BLaER1 treated with 17β-estradiol and CSF1 and Interleukin-3, amounts not matched to agents 10 nM and 100 nM (cell line): ENCODE results near the gene ADCYAP1.

Source experiments
- H3K27ac ChIP-seq, 11 experiments: shearing (Covaris generic); formaldehyde crosslinking; 2 replicates each; pipeline ENCODE4 v1.8.1; 2022
- H3K27me3 ChIP-seq, 11 experiments: shearing (Covaris generic); formaldehyde crosslinking; 2 replicates each; pipeline ENCODE4 v1.8.1; 2022
- H3K36me3 ChIP-seq, 11 experiments: shearing (Covaris generic); formaldehyde crosslinking; 2 replicates each; pipeline ENCODE4 v1.8.1; 2022
- H3K4me1 ChIP-seq, 10 experiments: shearing (Covaris generic); formaldehyde crosslinking; 2 replicates each; pipeline ENCODE4 v1.8.1; 2022
- H3K4me2 ChIP-seq, 11 experiments: shearing (Covaris generic); formaldehyde crosslinking; 2 replicates each; pipeline ENCODE4 v1.8.1; 2022
- H3K4me3 ChIP-seq, 10 experiments: shearing (Covaris generic); formaldehyde crosslinking; 2 replicates each; pipeline ENCODE4 v1.8.1; 2022
- H3K9ac ChIP-seq, 11 experiments: shearing (Covaris generic); formaldehyde crosslinking; 2 replicates each; pipeline ENCODE4 v1.8.1; 2022
- H3K9me3 ChIP-seq, 11 experiments: shearing (Covaris generic); formaldehyde crosslinking; replicated peaks in 1 of 11; 2 replicates each; pipeline ENCODE4 v1.8.1; 2022
- H4K20me1 ChIP-seq, 11 experiments: shearing (Covaris generic); formaldehyde crosslinking; 2 replicates each; pipeline ENCODE4 v1.8.1; 2022
- Cebpa-rat ChIP-seq, 11 experiments: shearing (Covaris generic); IDR thresholded peaks; 2 replicates each; pipeline ENCODE4 v1.8.1; 2022

The ADCYAP1 gene

GRCh38 chr18:907115-907884 is 2.6 kb downstream of the ADCYAP1 start:
- H4K20me1 ChIP-seq: no peaks in the 10 kb centered on the region
- no peaks in the 10 kb centered on the region for H3K36me3 ChIP-seq
- no peak overlapping the region for H3K27ac ChIP-seq
- no peak overlapping the region for H3K9ac ChIP-seq
- H3K4me2 ChIP-seq: no peak overlapping the region
- TF ChIP-seq Cebpa-rat (IDR thresholded peaks at IDR 0.05): no peak
- peaks cover 4 to 19% (median 9%) of the 10 kb centered on the region in 10 experiments; a peak in 15 of 20 replicates for H3K4me1 ChIP-seq
- H3K27me3 ChIP-seq: no peaks in the 10 kb centered on the region
- peaks cover 52 to 55% (median 53%) of the 10 kb centered on the region in 11 experiments for H3K9me3 ChIP-seq
- H3K4me3 ChIP-seq: no peak overlapping the region

DNA sequence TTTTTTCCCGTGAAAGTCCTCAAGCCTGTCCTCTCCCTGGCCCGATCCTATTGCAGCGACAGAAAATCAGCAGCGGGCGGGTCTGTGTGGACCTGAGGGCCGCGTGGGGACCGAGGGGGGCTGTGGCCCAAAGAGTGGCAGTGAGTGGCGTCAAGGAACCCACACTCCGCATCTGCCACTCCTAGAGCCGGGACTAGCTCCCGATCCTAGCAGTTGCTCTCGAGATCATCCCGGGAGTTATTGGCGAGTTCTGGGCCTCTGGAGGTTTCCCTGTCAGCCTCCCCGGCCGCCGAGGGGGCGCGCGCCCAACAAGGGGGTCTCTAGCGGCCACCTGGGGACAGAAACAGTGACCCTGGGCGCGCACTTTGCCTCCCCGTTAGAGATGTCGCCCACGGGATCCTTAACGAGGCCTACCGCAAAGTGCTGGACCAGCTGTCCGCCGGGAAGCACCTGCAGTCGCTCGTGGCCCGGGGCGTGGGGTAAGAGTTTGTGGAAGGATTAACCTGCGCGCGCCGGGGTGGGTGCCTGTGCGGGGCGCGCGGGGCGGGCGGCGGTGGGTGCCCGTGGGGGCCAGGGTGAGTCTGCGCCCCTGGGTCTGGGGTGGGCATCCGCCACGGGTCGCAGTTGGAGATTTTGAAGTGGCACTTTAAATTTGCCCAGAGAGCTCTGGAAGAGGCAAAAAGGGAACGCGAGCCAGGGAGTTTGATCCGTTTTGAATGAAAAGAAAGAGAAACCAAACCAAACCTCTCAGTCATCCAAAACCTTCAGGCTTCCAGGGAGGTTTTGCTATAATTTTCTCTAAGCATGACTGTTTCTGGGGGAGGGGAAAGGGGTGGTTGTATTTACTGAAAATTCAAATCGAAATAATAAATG is 3.5 kb downstream of the ADCYAP1 start:
- no peak for TF ChIP-seq Cebpa-rat (IDR thresholded peaks at IDR 0.05)
- no peak overlapping the region for H3K4me2 ChIP-seq
- peaks cover 52 to 55% (median 53%) of the 10 kb centered on the region in 11 experiments for H3K9me3 ChIP-seq
- no peak overlapping the region for H3K4me3 ChIP-seq
- no peaks in the 10 kb centered on the region for H3K27me3 ChIP-seq
- H4K20me1 ChIP-seq: no peaks in the 10 kb centered on the region
- H3K27ac ChIP-seq: no peak overlapping the region
- H3K4me1 ChIP-seq: peaks cover 0 to 13% (median under 1%) of the 10 kb centered on the region in 10 experiments; a peak in 9 of 20 replicates
- no peaks in the 10 kb centered on the region for H3K36me3 ChIP-seq
- no peak overlapping the region for H3K9ac ChIP-seq

- Histone ChIP-seq H3K9me3 (peaks cover 52 to 55% (median 53%) of the 10 kb centered on the region in 11 experiments), H3K36me3 (no peaks in the 10 kb centered on the region), H3K9ac (no peak overlapping the region), H3K27ac (no peak overlapping the region), H3K4me3 (no peak overlapping the region), H3K27me3 (no peaks in the 10 kb centered on the region), H4K20me1 (no peaks in the 10 kb centered on the region), H3K4me1 (peaks cover 0 to 13% (median 0%) of the 10 kb centered on the region in 10 experiments; a peak in 3 of 20 replicates), H3K4me2 (no peak overlapping the region)
- no peak for TF ChIP-seq Cebpa-rat (IDR thresholded peaks at IDR 0.05)
Observed at GRCh38 chr18:908758-909724, 4.4 kb downstream of the ADCYAP1 start.

DNA sequence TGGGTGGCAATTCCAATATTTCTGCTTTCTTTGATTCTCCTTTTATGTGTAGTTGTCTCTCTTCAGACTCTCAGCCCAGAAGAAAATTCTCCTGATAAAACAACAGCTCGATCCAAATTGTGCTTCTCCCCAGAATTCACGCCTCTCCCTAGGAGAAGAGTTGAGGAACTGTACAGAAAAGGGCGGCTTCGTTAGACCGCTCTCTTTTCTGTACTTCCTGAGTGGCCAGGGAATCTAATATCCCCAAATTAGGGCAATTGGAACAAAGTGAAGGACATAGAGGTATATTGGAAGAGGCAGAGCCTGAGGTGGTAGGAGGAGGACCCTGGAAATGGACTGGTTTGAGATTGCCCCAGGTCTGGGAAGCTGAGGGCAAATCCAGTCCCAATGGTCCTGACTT is 5.6 kb downstream of the ADCYAP1 start:
- H4K20me1 ChIP-seq: no peaks in the 10 kb centered on the region
- no peak overlapping the region for H3K27ac ChIP-seq
- H3K36me3 ChIP-seq: no peaks in the 10 kb centered on the region
- peak overlapping the region in 2 of 11 experiments; percentile 3 to 32; a peak in 2 of 22 replicates for H3K4me2 ChIP-seq
- H3K4me3 ChIP-seq: no peak overlapping the region
- TF ChIP-seq Cebpa-rat (IDR thresholded peaks at IDR 0.05): no peak
- H3K27me3 ChIP-seq: no peaks in the 10 kb centered on the region
- H3K4me1 ChIP-seq: peaks cover 0 to 13% (median 0%) of the 10 kb centered on the region in 10 experiments; a peak in 3 of 20 replicates
- H3K9ac ChIP-seq: no peak overlapping the region
- H3K9me3 ChIP-seq: peaks cover 42 to 50% (median 43%) of the 10 kb centered on the region in 11 experiments

DNA sequence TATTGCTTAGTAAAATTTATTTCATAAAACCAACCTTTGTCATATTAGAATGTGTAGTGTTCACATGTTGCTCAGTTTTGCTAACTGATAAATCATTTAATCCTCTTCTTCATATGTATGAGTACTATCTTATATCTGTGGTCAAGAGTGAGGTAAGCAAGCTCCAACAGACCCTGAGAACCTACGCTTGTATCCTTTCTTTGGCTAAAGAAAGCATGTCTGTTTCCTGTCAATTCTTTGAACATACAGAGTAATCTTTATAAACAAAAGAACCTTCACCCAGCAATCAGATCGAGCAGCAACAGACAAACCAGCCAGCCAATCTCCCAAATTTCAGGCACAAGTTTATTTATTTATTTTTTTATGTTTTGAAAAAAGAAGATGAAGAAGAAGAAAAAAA is 6.4 kb downstream of the ADCYAP1 start:
- peaks cover 34 to 42% (median 35%) of the 10 kb centered on the region in 11 experiments for H3K9me3 ChIP-seq
- no peak for TF ChIP-seq Cebpa-rat (IDR thresholded peaks at IDR 0.05)
- H3K4me2 ChIP-seq: peak overlapping the region in 4 of 11 experiments; percentile 2 to 32 (median 8); a peak in 4 of 22 replicates
- H3K4me1 ChIP-seq: peaks cover 0 to 14% (median under 1%) of the 10 kb centered on the region in 10 experiments; a peak in 6 of 20 replicates
- H3K27ac ChIP-seq: no peak overlapping the region
- no peak overlapping the region for H3K9ac ChIP-seq
- H3K4me3 ChIP-seq: no peak overlapping the region
- no peaks in the 10 kb centered on the region for H3K27me3 ChIP-seq
- no peaks in the 10 kb centered on the region for H4K20me1 ChIP-seq
- no peaks in the 10 kb centered on the region for H3K36me3 ChIP-seq

DNA sequence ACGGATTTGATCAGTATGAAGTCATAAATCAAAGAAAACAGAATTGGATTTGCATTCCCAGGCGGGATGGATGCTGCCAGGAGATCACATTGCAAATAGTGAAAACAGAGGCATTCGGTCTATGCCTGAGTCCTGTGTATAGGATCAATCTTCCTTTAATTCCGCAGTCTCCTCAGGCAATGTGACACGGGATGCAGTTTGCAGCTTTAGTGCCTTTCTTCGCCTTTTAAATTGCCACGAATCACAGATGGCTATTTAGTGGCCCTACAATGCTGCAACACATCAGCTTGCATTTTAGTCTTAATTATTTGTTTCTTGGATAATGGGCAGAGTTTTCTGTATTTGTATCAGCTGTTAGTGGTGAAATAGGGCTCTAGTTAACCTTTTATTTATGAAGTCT is 6.8 kb downstream of the ADCYAP1 start:
- H4K20me1 ChIP-seq: no peaks in the 10 kb centered on the region
- no peaks in the 10 kb centered on the region for H3K27me3 ChIP-seq
- H3K9ac ChIP-seq: no peak overlapping the region
- H3K36me3 ChIP-seq: no peaks in the 10 kb centered on the region
- H3K4me3 ChIP-seq: no peak overlapping the region
- H3K4me1 ChIP-seq: peaks cover 0 to 19% (median 4%) of the 10 kb centered on the region in 10 experiments; a peak in 18 of 20 replicates
- peak overlapping the region in 1 of 11 experiments; percentile 32; a peak in 3 of 22 replicates for H3K4me2 ChIP-seq
- peaks cover 29 to 37% (median 31%) of the 10 kb centered on the region in 11 experiments for H3K9me3 ChIP-seq
- no peak overlapping the region for H3K27ac ChIP-seq
- no peak for TF ChIP-seq Cebpa-rat (IDR thresholded peaks at IDR 0.05)

DNA sequence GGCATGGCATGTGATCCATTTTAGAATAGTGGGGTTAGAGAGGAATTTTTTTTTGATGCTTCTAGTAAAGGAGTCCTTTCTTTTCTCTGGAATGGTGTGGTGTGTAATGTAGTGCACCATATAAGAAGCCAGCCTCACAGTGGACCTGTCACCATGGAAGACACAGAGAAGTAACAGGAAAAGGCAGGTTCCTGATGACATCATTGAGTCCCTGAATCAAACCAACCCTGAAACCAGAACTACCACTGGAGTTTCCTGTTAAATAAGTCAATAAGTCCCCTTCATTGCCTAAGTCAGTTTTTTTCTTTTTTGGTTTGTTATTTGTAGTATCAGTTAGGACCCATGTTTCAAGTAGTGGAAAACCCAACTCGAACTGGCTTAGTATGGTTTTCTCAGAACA is 11.9 kb downstream of the ADCYAP1 start:
- H3K9me3 ChIP-seq: peaks cover 0 to 8% (median 0%) of the 10 kb centered on the region in 11 experiments; a peak in 2 of 22 replicates
- no peaks in the 10 kb centered on the region for H3K36me3 ChIP-seq
- no peaks in the 10 kb centered on the region for H4K20me1 ChIP-seq
- H3K4me2 ChIP-seq: peak overlapping the region in 10 of 11 experiments; percentile 20 to 62 (median 28); a peak in 17 of 22 replicates
- H3K27ac ChIP-seq: peak overlapping the region in 2 of 11 experiments; percentile 11 to 34; a peak in 1 of 22 replicates
- no peak overlapping the region for H3K4me3 ChIP-seq
- H3K9ac ChIP-seq: no peak overlapping the region
- no peak for TF ChIP-seq Cebpa-rat (IDR thresholded peaks at IDR 0.05)
- no peaks in the 10 kb centered on the region for H3K27me3 ChIP-seq
- peaks cover 0 to 15% (median 10%) of the 10 kb centered on the region in 10 experiments; a peak in 18 of 20 replicates for H3K4me1 ChIP-seq

- H3K27me3 ChIP-seq: no peaks in the 10 kb centered on the region
- peaks cover 0 to 8% (median 0%) of the 10 kb centered on the region in 11 experiments; a peak in 2 of 22 replicates for H3K9me3 ChIP-seq
- H3K4me1 ChIP-seq: peaks cover 0 to 15% (median 10%) of the 10 kb centered on the region in 10 experiments; a peak in 18 of 20 replicates
- TF ChIP-seq Cebpa-rat (IDR thresholded peaks at IDR 0.05): no peak
- H3K36me3 ChIP-seq: no peaks in the 10 kb centered on the region
- no peak overlapping the region for H3K4me2 ChIP-seq
- H3K9ac ChIP-seq: no peak overlapping the region
- no peaks in the 10 kb centered on the region for H4K20me1 ChIP-seq
- H3K27ac ChIP-seq: no peak overlapping the region
- no peak overlapping the region for H3K4me3 ChIP-seq
Observed at GRCh38 chr18:919078-919477, 14.4 kb downstream of the ADCYAP1 start.
